ENCODE results near the gene DAB2IP. TPM values are rescaled to one million over a fixed set of nuclear protein-coding genes. Genes with fewer than 3 reads are reported as not detected.

The DAB2IP gene
- polyA plus RNA-seq, 1 donor (not counting 4 experiments of a cell fraction or from before 2014, with no cell fraction given) = 28.6 TPM

DNA sequence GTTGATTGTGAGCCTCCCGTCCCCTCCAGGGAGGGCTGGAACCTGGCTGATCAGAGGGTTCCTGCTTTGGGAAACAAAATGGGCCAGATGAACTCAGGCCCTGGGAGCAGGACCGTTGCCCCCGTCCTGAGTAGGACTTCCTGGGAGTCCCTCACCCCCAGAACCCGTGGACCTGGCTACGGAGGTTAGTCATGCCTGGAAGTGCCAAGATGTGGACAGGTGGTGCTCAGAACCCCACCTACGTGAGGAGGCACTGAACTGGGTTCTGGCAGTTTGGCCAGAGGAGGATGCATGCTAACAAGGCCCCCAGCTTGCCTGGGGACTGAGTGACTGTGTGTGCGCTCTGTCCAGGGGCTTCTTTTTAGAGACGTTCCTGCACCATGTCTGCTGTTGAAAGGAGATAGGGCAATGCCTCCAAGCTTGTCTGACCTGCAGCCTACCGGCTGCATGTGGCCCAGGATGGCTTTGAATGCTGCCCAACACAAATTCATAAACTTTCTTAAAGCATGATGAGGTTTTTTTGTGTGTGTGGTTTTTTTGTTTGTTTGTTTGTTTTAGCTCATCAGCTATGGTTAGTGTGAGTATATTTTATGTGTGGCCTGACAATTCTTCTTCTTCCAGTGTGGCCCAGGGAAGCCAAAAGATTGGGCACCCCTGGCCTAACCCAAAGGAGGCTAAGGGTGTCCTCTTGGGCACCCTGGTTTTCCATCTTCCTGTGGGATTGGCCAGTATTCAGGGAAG, 1.8 kb upstream of the DAB2IP start:
- H2AFZ ChIP-seq (ENCODE audit: control insufficient read depth, low read length) = no peak overlapping the region
- H3K9me3 ChIP-seq (ENCODE audit: control insufficient read depth, low read depth, low read length) = no peaks in the 10 kb centered on the region
- no peak for TF ChIP-seq EZH2 (IDR thresholded peaks at IDR 0.05; ENCODE audit: low read length)
- TF ChIP-seq, protein P1, sequence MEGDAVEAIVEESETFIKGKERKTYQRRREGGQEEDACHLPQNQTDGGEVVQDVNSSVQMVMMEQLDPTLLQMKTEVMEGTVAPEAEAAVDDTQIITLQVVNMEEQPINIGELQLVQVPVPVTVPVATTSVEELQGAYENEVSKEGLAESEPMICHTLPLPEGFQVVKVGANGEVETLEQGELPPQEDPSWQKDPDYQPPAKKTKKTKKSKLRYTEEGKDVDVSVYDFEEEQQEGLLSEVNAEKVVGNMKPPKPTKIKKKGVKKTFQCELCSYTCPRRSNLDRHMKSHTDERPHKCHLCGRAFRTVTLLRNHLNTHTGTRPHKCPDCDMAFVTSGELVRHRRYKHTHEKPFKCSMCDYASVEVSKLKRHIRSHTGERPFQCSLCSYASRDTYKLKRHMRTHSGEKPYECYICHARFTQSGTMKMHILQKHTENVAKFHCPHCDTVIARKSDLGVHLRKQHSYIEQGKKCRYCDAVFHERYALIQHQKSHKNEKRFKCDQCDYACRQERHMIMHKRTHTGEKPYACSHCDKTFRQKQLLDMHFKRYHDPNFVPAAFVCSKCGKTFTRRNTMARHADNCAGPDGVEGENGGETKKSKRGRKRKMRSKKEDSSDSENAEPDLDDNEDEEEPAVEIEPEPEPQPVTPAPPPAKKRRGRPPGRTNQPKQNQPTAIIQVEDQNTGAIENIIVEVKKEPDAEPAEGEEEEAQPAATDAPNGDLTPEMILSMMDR (optimal IDR thresholded peaks at IDR 0.05 in 1 of 3, IDR thresholded peaks at IDR 0.05 in 1 of 3, conservative IDR thresholded peaks at IDR 0.05 in 1 of 3; ENCODE audit: extremely low read depth in 1 of 3, insufficient read depth in 2 of 3, low read length in 3 of 3) = no peak
- H3K4me2 ChIP-seq (ENCODE audit: control insufficient read depth, extremely low read depth, insufficient read depth, low read depth, low read length) = no peak overlapping the region
- H3K9me1 ChIP-seq (ENCODE audit: control insufficient read depth, extremely low read depth, insufficient read depth, low read length) = no peaks in the 10 kb centered on the region
- H3K4me3 ChIP-seq (ENCODE audit: control insufficient read depth in 2 of 3, extremely low read depth in 1 of 3, insufficient read depth in 2 of 3, low read depth in 1 of 3, low read length in 3 of 3) = no peak overlapping the region
- H3K27me3 ChIP-seq (ENCODE audit: control insufficient read depth, extremely low read depth, insufficient read depth, low read length) = peaks cover 62% of the 10 kb centered on the region
- DNase-seq (ENCODE audit: low read depth, low spot score) = no peak
- dilution Hi-C loops (cut with MboI; ENCODE audit: extremely low pct_ligation_motif_present, low sequenced_read_pairs) = no loop called here
- no peaks in the 10 kb centered on the region for H3K36me3 ChIP-seq (ENCODE audit: control insufficient read depth in 2 of 2, extremely low read depth in 1 of 2, insufficient read depth in 2 of 2, low read length in 2 of 2)
- H3K4me1 ChIP-seq (ENCODE audit: control insufficient read depth, extremely low read depth, insufficient read depth, low read length) = peaks cover 11% of the 10 kb centered on the region
- FAIRE-seq = no peak
- H3K79me2 ChIP-seq (ENCODE audit: control insufficient read depth, insufficient read depth, low read length) = no peaks in the 10 kb centered on the region
- no peak overlapping the region for H3K27ac ChIP-seq (ENCODE audit: control insufficient read depth, insufficient read depth, low read length)
- no peak overlapping the region for H3K9ac ChIP-seq (ENCODE audit: control insufficient read depth, extremely low read depth, insufficient read depth, low read length)
- peaks cover 2% of the 10 kb centered on the region for H4K20me1 ChIP-seq (ENCODE audit: control insufficient read depth, extremely low read depth, insufficient read depth, low read length)

DNA sequence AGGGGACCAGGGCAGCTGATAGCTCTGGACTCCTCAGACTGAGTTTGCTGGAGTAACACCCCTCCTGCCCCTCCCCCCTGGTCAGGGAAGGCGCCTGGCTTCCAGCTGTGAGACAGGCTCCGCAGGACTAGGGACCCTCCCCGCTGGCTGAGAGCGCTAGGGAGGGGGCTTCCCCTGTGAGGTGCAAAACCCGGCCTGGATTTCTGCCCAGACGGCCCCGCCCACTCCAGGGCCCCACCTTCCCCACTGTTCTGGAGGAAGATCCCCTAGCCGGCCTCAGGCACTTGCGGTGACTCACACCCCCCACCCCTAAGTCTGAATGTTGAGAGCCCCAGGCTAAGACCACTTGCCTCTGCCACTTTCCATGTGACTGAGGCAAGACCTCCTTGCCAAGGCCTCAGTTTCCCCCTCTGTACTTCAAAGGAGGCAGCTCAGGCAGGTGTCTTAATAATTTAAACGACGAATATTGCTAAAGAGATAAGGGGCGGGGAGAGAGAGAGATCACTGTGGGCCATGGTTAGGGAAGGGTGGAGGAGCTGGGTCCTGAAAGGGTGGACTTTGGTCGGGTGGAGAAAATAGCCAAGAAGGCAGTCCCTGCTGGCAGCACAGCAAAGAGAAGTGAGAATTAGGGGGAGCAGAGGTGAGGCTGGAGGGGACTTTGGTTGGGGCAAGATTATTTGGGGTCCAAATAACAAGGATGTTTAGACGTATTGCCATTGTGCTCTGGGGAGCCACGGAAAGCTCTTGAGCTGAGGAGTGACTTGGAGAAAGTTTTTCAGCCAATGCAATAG, 1.0 kb upstream of the DAB2IP start:
- dilution Hi-C loops (cut with MboI; ENCODE audit: extremely low pct_ligation_motif_present, low sequenced_read_pairs) = no loop called here
- no peaks in the 10 kb centered on the region for H3K9me3 ChIP-seq (ENCODE audit: control insufficient read depth, low read depth, low read length)
- no peak overlapping the region for H3K27ac ChIP-seq (ENCODE audit: control insufficient read depth, insufficient read depth, low read length)
- H3K4me3 ChIP-seq (ENCODE audit: control insufficient read depth in 2 of 3, extremely low read depth in 1 of 3, insufficient read depth in 2 of 3, low read depth in 1 of 3, low read length in 3 of 3) = no peak overlapping the region
- FAIRE-seq = no peak
- no peaks in the 10 kb centered on the region for H3K36me3 ChIP-seq (ENCODE audit: control insufficient read depth in 2 of 2, extremely low read depth in 1 of 2, insufficient read depth in 2 of 2, low read length in 2 of 2)
- H3K9me1 ChIP-seq (ENCODE audit: control insufficient read depth, extremely low read depth, insufficient read depth, low read length) = no peaks in the 10 kb centered on the region
- H3K9ac ChIP-seq (ENCODE audit: control insufficient read depth, extremely low read depth, insufficient read depth, low read length) = no peak overlapping the region
- peaks cover 62% of the 10 kb centered on the region for H3K27me3 ChIP-seq (ENCODE audit: control insufficient read depth, extremely low read depth, insufficient read depth, low read length)
- TF ChIP-seq, protein P1 (optimal IDR thresholded peaks at IDR 0.05 in 1 of 3, IDR thresholded peaks at IDR 0.05 in 1 of 3, conservative IDR thresholded peaks at IDR 0.05 in 1 of 3; ENCODE audit: extremely low read depth in 1 of 3, insufficient read depth in 2 of 3, low read length in 3 of 3) = no peak
- TF ChIP-seq EZH2 (IDR thresholded peaks at IDR 0.05; ENCODE audit: low read length) = no peak
- DNase-seq (ENCODE audit: low read depth, low spot score) = no peak
- peaks cover 2% of the 10 kb centered on the region for H4K20me1 ChIP-seq (ENCODE audit: control insufficient read depth, extremely low read depth, insufficient read depth, low read length)
- peaks cover 11% of the 10 kb centered on the region for H3K4me1 ChIP-seq (ENCODE audit: control insufficient read depth, extremely low read depth, insufficient read depth, low read length)
- H2AFZ ChIP-seq (ENCODE audit: control insufficient read depth, low read length) = no peak overlapping the region
- H3K79me2 ChIP-seq (ENCODE audit: control insufficient read depth, insufficient read depth, low read length) = no peaks in the 10 kb centered on the region
- no peak overlapping the region for H3K4me2 ChIP-seq (ENCODE audit: control insufficient read depth, extremely low read depth, insufficient read depth, low read depth, low read length)
